HG02884 (cell line): ENCODE results near the gene TTN.
A peak's percentile ranks its signal among the peaks of the same experiment; 100 is the strongest.

Experiments
- ATAC-seq: cut with Tn5 transposase; IDR thresholded peaks from one replicate; pipeline ENCODE4 v1.9.1; 2021; ENCODE audit warnings: mild to moderate bottlenecking, moderate library complexity; ENCODE audit not compliant: unreplicated experiment

Gene TTN

DNA sequence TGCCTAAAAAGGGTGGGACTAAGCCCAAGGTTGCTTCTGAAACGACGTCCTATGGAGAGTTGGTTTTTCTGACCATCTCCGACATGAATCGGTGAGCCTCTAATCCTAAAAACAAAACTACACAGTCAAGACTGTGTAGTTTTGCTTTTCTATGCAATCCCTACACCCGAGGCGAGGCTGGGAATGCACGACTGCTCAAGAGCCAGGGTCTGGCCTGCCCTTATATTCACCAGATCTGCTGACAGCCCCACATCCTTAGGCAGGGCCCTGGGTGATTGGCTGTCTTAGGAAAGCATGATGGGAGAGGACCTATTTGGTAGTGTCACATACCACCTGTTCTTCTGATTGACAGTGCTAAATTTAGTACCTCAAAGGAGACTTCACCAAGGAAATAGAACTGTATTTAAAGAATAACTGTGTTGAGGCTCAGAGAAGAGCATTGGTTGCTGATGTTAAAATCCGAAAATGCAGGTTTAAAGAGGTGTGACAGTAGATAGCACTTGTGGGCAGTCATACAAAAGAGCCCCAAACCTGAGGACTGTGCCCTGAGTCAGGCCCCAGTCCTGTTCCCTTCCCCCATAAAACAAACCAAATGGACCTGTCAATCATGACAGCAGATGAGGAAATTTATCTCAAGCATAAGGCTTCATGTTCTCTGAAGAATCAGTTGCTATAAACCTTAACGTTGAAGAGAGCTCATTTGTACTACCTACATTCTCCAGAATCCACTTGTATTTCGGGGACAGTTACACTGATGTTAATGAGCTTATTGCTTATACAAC is at the start of gene TTN:
TTN (minus strand) TSS at position 197 of the 782 bp plus-strand sequence. CDS start 2,781 bp downstream, outside the sequence.
- no peak for ATAC-seq

DNA sequence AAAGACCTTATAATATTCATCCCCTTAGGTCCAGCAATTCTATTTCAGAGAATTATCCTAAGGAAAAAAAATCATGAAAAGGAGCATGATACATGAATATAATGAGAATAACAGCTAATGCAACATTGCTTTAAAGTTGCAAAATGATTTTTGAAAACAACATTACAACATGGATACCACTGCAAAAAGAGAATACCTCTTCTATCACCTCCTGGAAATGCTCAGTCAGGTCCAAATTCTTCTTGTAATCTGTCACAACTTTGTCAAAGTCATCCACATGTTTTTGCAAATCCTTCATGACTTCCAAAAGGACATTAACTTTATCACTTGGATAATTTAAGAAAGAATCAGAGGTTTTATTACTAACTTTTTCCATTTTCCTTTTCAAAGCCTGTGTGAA is 47.9 kb upstream of the TTN start:
- no peak for ATAC-seq

DNA sequence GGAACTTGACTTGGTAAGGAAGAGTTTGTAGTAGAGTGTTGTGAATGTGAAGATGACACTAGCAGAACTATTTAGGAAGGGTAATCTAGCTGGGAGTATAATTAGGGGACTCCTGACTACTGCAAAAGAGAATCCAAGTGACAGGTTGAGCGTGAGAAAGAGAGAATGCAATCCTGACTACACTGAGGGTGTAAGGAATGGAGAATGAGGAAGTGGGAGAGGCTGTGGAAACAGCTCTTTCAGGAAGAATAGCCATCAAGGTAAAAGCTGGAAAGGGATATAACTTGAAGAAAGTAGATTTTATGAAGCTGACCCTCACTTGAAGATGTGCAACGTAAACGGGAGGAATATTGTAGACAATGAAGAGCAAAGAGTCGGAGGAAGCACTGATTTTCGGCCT is 41.1 kb upstream of the TTN start:
- ATAC-seq, result no peak

DNA sequence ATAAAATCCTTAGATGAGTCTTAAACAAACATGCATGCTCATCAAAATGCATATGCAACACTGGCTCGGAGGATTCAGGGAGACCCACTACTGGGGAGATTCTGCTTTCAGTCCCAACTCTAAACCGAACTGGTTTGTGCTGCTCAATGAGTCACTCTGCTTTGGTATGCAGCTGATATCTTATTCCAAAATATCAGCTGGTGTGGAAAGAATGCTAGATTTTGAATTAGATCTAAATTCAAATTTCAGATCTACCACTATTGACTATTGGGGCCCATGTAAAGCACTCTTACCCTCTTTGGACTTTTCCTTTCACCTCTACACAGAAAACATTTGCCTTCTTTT is 39.2 kb upstream of the TTN start:
- ATAC-seq, result no peak

DNA sequence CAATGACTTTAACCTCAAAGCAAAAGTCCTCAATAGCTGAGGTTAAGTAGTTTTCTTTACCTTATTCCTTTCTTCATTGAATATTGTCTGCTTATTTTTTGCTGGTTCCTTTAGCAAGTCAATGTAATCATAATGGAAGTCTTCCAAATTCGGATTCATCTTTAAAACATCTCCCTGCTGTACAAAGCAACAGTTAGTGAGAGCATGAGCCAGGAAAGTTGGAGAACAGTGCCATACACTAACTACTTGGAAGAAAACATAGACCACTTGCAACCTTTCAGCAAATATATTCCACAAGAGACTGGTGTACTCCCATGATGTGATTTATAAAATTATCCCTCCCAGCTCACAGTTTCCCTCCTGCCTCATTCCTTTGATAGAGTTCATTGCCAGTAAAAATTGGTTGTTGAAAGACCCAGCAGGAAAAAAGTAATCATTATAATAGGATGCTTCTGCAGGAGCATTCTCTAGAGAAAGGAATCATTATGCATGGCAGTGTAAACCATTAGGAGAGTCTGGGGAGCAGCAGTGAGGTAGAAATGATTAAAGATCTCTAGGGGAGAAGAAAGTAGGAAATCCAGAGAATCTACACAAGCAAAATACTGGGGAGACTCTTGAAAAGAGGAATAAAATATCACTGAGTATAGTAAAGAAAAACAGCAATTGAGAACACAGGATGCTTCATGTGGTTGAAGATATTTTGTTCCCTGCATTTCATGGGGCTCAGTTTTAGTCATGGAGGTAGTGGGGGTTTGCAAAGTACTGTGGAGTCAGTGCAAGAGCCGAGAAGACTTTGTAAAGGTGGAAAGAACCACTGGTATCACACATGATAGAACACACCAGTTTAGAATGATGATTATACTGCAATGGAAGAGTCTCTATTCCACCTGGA is 38.6 kb upstream of the TTN start:
- ATAC-seq, result no peak

DNA sequence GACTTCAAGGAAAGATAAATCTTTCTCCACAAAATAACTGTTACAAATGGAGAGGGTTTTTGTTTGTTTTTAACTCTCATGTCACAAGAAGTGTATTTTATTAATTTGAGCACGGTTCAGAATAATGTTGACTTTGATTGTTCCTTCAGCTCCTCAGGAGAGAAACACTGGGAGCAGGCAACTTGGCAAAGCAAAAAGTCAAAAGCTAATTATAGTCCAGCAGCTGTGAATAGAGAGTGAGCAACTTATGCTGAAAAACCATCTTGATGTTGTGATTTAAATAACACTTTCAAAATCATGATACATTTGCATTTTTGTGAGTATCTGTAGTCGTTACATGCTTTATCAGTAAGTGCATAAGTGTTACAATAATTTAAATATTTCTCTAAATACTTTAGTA is 37.5 kb upstream of the TTN start:
- ATAC-seq, result no peak

DNA sequence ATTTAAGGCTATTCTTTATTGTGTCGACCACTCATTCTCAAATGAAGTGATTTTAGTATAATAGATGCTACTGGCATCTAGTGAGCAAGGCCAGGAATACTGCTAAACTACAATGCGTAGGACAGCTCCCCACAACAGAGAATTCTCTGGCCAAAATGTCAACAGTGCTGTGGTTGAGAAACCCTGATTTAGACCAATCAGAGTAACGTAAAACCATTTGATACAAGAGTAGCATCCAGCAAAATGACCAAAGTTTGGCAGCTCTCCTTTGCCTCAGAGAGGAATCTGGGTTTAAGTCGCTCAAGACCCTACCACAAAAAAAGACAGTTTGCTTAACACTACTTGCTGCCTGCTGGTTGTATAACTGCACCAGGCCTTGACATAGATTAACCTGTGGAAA is 37.0 kb upstream of the TTN start:
- no peak for ATAC-seq

DNA sequence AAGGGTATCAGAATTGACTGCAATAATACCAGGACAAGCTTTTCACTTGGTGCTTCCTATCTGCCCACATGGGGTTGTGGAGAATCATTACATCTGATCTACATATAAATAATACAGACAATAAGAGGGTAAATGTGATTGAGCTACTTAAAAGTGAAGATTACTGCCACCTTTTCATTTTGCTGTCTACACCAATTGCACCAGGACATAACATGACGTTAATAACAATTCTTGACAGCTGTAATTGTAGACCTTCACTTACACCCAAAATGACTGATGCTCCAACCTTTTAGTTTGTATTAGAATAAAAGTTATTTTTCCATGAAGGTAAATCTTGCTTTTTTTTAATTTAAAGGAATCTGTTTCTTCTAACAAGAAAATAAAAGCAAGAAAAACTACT is 36.5 kb upstream of the TTN start:
- no peak for ATAC-seq

DNA sequence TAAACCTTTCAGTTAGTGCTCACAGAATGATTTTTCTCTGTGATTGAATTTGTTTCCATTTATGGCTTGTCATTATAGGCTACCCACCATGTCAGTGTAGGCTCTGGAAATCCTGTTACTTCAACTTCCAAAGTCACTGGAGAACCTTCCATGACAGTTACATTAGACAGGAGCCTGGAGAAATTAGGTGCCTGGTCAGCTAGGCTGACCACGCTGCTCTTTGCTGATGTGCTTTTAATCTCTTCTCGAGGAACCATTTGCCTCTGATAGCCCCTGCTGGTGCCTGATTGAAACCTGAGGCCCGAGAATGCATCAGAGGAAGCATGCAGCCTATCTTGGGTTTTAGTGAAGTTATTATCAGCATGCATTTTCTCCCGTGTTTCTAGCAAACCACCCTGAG is 29.6 kb upstream of the TTN start:
- no peak for ATAC-seq

DNA sequence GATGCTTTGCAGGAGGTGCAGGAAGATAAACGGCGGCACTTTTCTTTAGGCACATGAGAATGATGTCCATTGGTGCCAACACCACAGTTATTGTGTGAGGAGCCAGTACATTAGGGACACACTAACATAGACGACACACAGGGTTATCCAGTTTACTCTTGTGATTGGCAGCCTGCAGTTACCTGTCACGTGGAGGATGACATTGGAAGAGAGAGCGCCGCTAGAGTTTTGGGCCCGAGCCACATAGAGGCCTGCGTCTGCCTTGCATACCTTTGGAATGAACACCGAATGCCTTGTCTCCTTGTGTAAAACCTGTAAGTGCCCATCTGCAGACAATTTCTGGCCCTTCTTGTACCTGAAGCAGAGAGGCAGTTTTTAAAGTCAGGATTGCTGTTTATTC is 26.9 kb upstream of the TTN start:
- no peak for ATAC-seq

DNA sequence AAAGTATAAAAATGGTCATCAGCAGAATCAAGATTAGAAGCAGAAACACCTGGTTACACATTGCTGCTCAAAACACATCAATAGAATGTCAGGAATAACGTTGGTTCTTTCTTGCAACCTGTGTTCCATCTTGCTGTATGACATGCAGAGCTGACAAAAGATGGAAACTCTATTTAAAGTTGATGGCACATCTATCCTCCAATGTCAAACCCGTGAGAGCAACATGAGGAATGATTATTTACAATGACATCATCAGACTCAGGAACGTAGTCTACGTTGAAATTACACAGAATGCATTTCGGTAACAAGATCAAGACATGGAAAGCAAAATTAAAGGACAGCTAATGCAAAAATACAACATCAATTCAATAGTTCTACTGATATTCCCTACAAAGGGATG is 26.2 kb upstream of the TTN start:
- ATAC-seq, result no peak

DNA sequence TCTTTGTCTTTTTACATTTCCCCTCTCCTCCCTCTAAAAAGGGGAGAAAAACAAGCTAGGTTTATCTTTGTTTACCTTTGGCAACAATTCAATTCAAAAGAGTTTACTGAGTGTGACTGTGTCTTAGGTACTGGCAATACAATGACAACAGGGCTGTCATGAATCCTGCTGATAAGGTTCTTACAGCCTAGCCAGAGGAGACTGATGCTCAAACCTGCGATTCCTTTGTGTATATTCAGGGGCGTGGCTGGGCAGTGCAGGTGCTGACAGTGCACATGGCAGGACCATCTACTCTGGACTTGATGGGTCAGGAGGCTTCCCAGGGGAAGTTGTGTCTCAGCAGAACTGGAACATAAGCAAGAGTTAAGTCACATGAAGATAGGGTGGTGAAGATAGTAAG is 23.2 kb upstream of the TTN start:
- ATAC-seq, result no peak

DNA sequence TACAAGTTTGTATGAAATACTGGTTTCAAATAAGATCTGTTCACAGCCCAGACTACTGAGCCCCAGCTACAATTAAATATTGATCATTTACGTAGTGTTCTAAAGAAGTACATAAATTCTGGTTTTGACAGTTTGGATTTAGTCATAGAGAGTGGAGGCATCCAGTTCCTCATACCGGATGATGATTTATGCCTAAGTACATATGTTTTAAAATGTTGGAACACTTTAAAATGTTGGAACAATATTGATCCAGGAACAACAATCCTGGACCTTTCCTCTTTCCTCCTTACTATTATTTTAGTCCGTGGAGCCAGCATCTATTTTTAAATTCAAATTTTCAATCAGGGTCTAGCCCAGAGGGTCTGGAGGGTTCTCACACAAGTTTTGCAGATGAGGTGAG is 22.8 kb upstream of the TTN start:
- ATAC-seq, result no peak

DNA sequence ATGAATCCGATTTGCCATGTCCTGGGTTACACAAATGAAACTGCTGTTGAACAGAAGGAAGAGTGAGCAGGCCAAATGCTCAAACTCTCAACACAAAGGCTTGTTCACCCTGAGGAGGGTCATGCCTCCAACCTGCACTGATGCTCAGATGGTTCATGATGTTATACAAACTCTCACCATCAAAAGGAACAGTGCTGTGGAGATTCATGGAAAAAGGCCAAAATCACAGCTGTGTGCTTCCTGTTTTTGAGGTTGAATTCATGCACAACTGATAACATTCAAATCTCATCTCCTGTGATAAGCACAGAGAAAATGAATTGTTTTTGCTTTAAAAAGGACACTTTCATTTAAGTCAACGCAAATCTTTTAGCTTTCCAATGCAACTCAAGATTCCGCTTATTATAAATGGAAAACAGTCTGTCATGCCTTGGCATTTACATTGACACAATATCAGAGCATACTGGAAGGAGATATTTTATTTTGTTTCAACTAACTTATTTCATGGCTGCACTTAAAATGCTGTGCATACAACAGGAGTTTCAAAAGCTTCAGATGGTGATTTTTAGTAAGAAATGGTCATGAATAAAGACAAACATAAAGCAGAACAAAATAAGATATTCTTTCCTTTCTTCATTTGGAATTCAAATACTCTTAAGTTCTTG is 22.2 kb upstream of the TTN start:
- ATAC-seq, result no peak

DNA sequence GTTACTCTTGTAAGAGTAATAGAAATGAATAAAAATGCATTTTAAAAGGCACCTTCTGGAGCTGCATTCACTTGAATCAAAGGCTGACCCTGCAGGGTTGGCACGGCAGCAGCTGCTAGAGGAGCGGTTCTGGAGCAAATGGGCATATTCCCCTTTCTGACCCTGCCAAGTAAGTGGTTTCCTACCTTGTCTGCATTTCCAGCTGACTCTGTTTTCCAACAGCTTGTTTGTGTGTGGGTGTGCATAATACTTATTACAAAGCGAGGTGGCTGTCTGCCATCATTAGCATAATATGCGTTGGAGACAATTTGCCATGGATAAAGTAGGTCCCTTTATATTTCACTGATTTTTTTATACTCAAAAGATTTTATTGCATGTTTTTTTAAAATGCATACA is 21.3 kb upstream of the TTN start:
- no peak for ATAC-seq

DNA sequence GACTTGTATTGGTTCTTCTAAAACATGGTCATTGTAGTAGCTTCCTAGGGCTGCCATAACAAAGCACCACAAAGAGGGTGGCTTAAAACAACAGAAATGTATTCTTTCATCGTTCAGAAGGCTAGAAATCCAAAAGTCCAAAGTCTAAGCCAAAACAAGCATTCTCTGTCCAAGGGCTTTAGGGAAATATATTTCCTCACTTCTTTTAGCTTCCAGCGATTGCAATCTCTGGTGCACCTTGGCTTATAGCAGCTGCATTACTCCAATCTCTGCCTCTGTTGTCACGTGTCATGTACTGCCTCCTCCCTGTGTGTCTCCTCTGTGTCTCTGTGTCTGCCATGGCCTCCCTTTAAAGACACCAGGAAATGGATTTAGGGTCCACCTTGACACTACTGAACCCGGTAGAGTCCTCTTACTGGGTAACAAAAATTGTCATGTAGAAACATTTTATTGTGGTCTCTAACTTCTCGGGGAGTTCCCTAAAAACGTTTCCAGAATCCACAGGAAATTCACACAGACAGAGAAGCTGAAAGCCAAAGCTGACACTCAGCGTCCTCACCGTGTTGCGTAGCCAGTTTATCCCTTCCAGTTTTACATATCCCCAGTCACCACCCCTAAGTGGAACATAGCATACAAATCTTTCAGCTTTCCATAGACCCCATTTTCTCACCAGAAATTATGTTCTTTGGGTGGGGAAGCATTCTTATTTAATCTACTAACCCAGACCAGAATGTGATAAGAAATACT is 20.7 kb upstream of the TTN start:
- no peak for ATAC-seq

DNA sequence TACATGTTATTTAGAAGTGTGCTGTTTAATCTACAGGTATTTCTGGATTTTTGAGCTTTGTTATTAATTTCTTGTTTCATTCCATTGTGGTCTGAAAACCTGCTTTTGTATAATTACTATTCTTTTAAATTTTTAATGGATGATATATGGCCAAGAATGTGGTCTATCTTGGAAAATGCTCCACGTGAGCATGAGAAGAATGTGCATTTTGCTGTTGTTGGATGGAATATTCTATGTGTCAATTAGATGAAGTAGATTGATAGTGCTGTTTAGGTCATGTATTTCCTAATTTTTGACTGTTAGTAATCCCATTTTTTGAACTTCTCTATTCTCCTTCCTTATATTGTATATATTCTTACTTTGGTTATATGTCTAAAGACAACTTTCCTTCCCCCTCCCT is 19.9 kb upstream of the TTN start:
- ATAC-seq, result no peak

DNA sequence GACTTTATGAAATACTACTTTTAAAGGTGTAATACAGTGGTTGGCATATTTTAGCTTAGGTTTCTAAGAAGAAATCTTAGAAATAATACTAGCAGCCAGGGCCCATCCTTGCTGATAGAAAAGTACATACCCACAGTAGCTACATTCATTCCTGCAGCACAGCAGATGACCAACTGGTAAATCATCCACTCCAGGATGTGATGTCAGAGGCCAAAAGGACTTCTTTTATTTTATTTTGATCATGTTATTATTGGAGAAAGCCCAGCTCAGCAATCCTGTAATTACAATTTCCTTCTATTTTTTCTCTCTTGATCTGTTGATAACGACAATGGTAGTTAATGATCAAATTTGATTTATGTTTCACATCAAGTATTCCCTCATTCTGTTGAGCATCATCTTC is 18.0 kb upstream of the TTN start:
- ATAC-seq, result no peak

DNA sequence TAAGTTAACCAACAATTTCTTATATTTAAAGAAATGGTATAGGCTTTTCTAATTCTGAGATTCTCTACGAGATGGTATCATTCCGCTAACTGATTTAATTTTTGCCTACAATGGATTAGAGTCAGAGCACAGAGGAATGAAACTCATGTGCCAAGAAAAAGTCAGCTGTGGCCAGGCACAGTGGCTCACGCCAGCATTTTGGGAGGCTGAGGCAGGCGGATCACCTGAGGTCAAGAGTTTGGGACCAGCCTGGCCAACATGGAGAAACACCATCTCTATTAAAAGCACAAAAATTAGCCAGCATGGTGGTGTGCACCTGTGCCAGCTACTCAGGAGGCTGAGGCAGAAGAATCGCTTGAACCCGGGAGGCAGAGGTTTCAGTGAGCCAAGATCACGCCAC is 17.0 kb upstream of the TTN start:
- no peak for ATAC-seq

DNA sequence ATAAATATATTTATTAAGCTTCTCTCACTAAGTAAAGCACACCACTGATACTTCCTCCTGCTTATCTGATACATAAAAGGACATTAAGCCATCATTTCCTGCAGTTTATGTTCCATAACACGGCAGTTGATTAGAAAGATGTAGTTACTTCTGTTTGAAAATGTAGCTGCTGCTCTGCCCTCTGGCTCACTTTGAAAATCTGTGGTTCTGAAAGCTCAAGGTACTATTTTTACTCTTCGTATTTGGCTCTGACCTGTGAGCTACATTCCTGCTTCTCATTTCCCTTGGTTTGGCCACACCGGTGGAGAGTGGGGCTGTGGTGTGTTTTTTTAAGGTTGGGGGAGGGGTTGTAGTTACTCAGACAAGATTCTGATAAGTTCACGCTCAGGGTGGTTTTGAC is 12.8 kb upstream of the TTN start:
- peak; percentile 92 for ATAC-seq
